ENCODE data around the gene VPS18. TPM values are rescaled to one million over a fixed set of nuclear protein-coding genes. Genes with fewer than 3 reads are reported as not detected.

The VPS18 gene
- total RNA-seq, 1 experiment from 2014 or later = 9.6 TPM

DNA sequence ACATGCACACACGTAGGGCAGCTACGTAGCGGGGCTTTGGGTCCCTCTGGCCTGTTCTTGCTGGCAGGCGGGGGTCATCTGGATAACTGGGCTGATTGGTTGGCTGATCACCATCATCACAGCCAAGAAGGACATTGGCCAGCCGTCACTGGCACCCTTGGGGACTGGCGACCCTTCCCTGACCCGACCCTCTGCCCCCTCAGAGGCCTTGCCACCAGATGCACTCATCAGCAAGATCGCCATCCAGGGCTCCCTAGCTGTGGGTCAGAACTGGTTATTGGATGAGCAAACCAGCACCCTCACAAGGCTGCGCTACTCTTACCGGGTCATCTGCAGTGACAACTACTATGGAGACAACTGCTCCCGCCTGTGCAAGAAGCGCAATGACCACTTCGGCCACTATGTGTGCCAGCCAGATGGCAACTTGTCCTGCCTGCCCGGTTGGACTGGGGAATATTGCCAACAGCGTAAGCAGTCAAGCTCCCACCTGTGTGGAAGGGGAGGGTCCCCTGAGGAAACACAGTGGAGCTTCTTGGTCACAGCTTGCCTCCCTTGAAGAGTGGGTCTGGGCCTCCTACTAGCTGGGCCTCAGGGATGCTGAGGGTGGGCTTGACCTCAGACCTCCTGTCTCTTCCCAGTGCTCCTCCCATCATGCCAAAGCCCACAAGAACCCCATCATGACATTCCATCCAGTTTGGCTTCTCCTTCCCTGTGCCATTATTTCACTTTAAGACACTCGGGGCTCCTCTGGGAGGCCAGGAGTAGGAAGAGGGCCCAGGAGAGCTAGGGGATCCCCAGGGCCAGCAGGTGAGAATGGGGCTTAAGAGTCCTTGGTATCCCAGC is 37.3 kb downstream of the VPS18 start:
- H3K9me2 ChIP-seq (ENCODE audit: insufficient read depth) = no peaks in the 10 kb centered on the region
- H3K4me2 ChIP-seq = no peak overlapping the region
- no peaks in the 10 kb centered on the region for H4K20me1 ChIP-seq (ENCODE audit: insufficient read depth)
- peaks cover 23% of the 10 kb centered on the region for H3K27me3 ChIP-seq (ENCODE audit: insufficient read depth, low read depth)
- H3K4me1 ChIP-seq (replicated peaks; ENCODE audit: insufficient read depth) = no peaks in the 10 kb centered on the region
- ChIA-PET POLR2A (ENCODE audit: unreplicated experiment) (no interaction called here), CTCF (interaction anchor here (0.5 to 1.1 kb wide), 2 partner anchors 10 to 328 kb away, joined by 3 to 10 read pairs; no protein-coding TSS in a partner anchor)
- H2AFZ ChIP-seq = no peak overlapping the region
- no peak overlapping the region for H3K4me3 ChIP-seq
- peaks cover 9% of the 10 kb centered on the region; the same call in 1 of the 2 replicates for H3F3A ChIP-seq (ENCODE audit: insufficient read depth, low read depth)
- no peaks in the 10 kb centered on the region for H3K36me3 ChIP-seq (ENCODE audit: low read depth)
- intact Hi-C loops (cut with micrococcal nuclease; ENCODE audit: unreplicated experiment) = no loop called here
- no peak for TF ChIP-seq EZH2 (IDR thresholded peaks at IDR 0.05; ENCODE audit: low read depth)
- TF ChIP-seq, protein P1, sequence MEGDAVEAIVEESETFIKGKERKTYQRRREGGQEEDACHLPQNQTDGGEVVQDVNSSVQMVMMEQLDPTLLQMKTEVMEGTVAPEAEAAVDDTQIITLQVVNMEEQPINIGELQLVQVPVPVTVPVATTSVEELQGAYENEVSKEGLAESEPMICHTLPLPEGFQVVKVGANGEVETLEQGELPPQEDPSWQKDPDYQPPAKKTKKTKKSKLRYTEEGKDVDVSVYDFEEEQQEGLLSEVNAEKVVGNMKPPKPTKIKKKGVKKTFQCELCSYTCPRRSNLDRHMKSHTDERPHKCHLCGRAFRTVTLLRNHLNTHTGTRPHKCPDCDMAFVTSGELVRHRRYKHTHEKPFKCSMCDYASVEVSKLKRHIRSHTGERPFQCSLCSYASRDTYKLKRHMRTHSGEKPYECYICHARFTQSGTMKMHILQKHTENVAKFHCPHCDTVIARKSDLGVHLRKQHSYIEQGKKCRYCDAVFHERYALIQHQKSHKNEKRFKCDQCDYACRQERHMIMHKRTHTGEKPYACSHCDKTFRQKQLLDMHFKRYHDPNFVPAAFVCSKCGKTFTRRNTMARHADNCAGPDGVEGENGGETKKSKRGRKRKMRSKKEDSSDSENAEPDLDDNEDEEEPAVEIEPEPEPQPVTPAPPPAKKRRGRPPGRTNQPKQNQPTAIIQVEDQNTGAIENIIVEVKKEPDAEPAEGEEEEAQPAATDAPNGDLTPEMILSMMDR (conservative IDR thresholded peaks at IDR 0.05) = no peak
- no peaks in the 10 kb centered on the region for H3K79me2 ChIP-seq (ENCODE audit: low read depth)
- DNase-seq = no peak
- no peaks in the 10 kb centered on the region for H3K9me3 ChIP-seq (ENCODE audit: insufficient read depth, low read depth)
- no peak overlapping the region for H3K27ac ChIP-seq
- BruUV-seq (replicated peaks) = no TSS peak

DNA sequence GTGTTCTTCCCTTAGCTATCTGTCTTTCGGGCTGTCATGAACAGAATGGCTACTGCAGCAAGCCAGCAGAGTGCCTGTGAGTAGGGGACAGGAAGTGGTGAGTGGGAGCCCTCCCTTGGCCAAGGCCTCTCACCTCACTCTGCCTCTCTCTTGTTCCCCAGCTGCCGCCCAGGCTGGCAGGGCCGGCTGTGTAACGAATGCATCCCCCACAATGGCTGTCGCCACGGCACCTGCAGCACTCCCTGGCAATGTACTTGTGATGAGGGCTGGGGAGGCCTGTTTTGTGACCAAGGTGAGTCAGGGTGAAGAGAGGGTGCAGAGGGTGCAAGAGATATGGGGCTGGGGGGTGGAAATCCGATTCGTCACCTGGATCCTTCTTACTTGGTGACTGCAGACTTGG is 37.9 kb downstream of the VPS18 start:
- Histone ChIP-seq H2AFZ (no peak overlapping the region), H3K27ac (no peak overlapping the region), H4K20me1 (ENCODE audit: insufficient read depth) (no peaks in the 10 kb centered on the region), H3K4me2 (no peak overlapping the region), H3K9me2 (ENCODE audit: insufficient read depth) (no peaks in the 10 kb centered on the region), H3F3A (ENCODE audit: insufficient read depth, low read depth) (peaks cover 7% of the 10 kb centered on the region; the same call in 1 of the 2 replicates), H3K79me2 (ENCODE audit: low read depth) (no peaks in the 10 kb centered on the region), H3K4me3 (no peak overlapping the region), H3K36me3 (ENCODE audit: low read depth) (no peaks in the 10 kb centered on the region), H3K4me1 (replicated peaks; ENCODE audit: insufficient read depth) (no peaks in the 10 kb centered on the region), H3K9me3 (ENCODE audit: insufficient read depth, low read depth) (no peaks in the 10 kb centered on the region), H3K27me3 (ENCODE audit: insufficient read depth, low read depth) (peaks cover 17% of the 10 kb centered on the region)
- ChIA-PET CTCF (no interaction called here), POLR2A (ENCODE audit: unreplicated experiment) (no interaction called here)
- intact Hi-C loops (cut with micrococcal nuclease; ENCODE audit: unreplicated experiment) = no loop called here
- BruUV-seq (replicated peaks) = no TSS peak
- no peak for DNase-seq
- TF ChIP-seq, protein P1 (conservative IDR thresholded peaks at IDR 0.05) = no peak
- no peak for TF ChIP-seq EZH2 (IDR thresholded peaks at IDR 0.05; ENCODE audit: low read depth)

DNA sequence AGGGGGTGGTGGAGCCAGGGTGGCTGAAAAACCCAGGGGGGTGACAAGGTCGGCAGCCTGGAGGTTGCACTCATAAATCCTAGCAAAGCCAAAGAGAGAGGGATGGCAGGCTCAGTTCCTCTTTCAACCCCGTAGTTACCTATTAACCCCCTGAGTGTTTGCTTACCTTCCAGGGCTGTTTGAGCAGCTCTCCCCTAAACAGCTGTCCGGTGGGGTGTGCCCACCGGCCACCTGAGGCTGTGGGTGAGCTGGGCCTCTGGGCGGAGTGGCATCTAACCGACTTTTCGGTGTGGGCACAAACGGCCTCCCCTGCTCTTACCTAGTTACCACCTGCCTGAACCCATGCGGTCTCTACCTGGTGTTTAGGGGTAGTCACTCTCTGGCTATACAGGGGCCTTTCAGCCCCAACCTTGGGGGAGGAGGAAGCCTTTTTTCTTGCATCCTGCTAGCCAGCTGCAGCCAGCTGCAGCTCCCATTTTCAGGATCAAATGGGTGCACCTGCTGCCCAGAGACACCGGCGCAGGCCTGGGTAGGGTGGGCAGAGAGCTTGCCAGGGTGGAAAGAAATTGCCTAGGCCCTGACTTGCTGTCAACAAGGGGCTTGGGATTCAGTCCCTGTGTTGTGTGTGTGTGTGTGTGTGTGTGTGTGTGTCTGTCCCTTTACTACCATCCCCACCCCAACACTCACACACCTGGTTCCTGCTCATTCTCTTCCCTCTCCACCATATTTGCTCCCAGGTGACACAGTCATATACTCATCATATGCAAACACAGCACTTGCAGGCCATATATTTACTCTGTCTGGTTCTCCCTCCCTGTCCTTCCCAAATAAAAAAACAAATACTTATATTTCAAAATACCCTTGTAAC is 38.6 kb downstream of the VPS18 start:
- Histone ChIP-seq H3K4me3 (no peak overlapping the region), H3K9me2 (ENCODE audit: insufficient read depth) (no peaks in the 10 kb centered on the region), H4K20me1 (ENCODE audit: insufficient read depth) (no peaks in the 10 kb centered on the region), H3K79me2 (ENCODE audit: low read depth) (no peaks in the 10 kb centered on the region), H3K9me3 (ENCODE audit: insufficient read depth, low read depth) (no peaks in the 10 kb centered on the region), H3K27ac (no peak overlapping the region), H3K36me3 (ENCODE audit: low read depth) (no peaks in the 10 kb centered on the region), H2AFZ (no peak overlapping the region), H3K4me2 (no peak overlapping the region), H3F3A (ENCODE audit: insufficient read depth, low read depth) (peaks cover 6% of the 10 kb centered on the region; the same call in 1 of the 2 replicates), H3K27me3 (ENCODE audit: insufficient read depth, low read depth) (peaks cover 12% of the 10 kb centered on the region), H3K4me1 (replicated peaks; ENCODE audit: insufficient read depth) (no peaks in the 10 kb centered on the region)
- CTCF ChIA-PET = no interaction called here
- POLR2A ChIA-PET (ENCODE audit: unreplicated experiment) = no interaction called here
- BruUV-seq (replicated peaks) = no TSS peak
- TF ChIP-seq, protein P1 (conservative IDR thresholded peaks at IDR 0.05) = no peak
- TF ChIP-seq EZH2 (IDR thresholded peaks at IDR 0.05; ENCODE audit: low read depth) = no peak
- DNase-seq = no peak
- intact Hi-C loops (cut with micrococcal nuclease; ENCODE audit: unreplicated experiment) = no loop called here

Measured in PC-9 (cell line).